Hypothalamus (tissue), 51 donors: Measurements from ENCODE around the gene KRTAP10-8.
"Not testable (repeated sequence)": the region's sequence is repeated elsewhere in the genome, so short reads cannot be mapped to it uniquely, and the experiment has no call there.

Experiments
- DNase-seq, 51 donors: peaks; one replicate each; lab custom pipeline; 2025; lab: John Stamatoyannopoulos, UW

Gene KRTAP10-8

GRCh38 chr21:44596068-44596725 is 15.7 kb upstream of the KRTAP10-8 start:
- DNase-seq = no peak

GRCh38 chr21:44598061-44598460 is 13.8 kb upstream of the KRTAP10-8 start:
- no peak for DNase-seq

- DNase-seq = no peak
Observed at GRCh38 chr21:44599264-44600029, 12.4 kb upstream of the KRTAP10-8 start.

- DNase-seq = not testable (repeated sequence)
Observed at GRCh38 chr21:44600118-44600978, 11.5 kb upstream of the KRTAP10-8 start, which contains the start of gene KRTAP10-7. KRTAP10-7 (plus strand) TSS chr21:44600597; CDS start chr21:44600622, 25 bp downstream.

- not testable (repeated sequence) for DNase-seq
Observed at GRCh38 chr21:44601091-44601490, 10.8 kb upstream of the KRTAP10-8 start.

GRCh38 chr21:44601596-44602462 is 10.1 kb upstream of the KRTAP10-8 start:
- no peak for DNase-seq

- DNase-seq = no peak
Observed at GRCh38 chr21:44602463-44602850, 9.4 kb upstream of the KRTAP10-8 start.

GRCh38 chr21:44603109-44603875 is 8.6 kb upstream of the KRTAP10-8 start:
- DNase-seq = no peak

GRCh38 chr21:44603911-44604310 is 8.0 kb upstream of the KRTAP10-8 start:
- DNase-seq = no peak

- no peak for DNase-seq
Observed at GRCh38 chr21:44606495-44606894, 5.4 kb upstream of the KRTAP10-8 start.

GRCh38 chr21:44609193-44609592 is 2.7 kb upstream of the KRTAP10-8 start:
- no peak for DNase-seq

- not testable (repeated sequence) for DNase-seq
Observed at GRCh38 chr21:44610157-44610843, 1.6 kb upstream of the KRTAP10-8 start.

- no peak for DNase-seq
Observed at GRCh38 chr21:44611551-44611950, 328 bp upstream of the KRTAP10-8 start.

GRCh38 chr21:44612669-44613229 is 870 bp downstream of the KRTAP10-8 start:
- DNase-seq = no peak

- DNase-seq = no peak
Observed at GRCh38 chr21:44613386-44614155, 1.7 kb downstream of the KRTAP10-8 start.

GRCh38 chr21:44614161-44614631 is 2.3 kb downstream of the KRTAP10-8 start:
- no peak for DNase-seq

GRCh38 chr21:44614961-44615391 is 3.1 kb downstream of the KRTAP10-8 start:
- DNase-seq = no peak
